Measurements from ENCODE around the gene CLIC6.

GRCh38 chr21:34670962-34671348, 2.2 kb downstream of the CLIC6 start:
- no peak for TF ChIP-seq TAF1 (IDR thresholded peaks at IDR 0.05; ENCODE audit: low read depth)
- no peak for TF ChIP-seq EP300 (IDR thresholded peaks at IDR 0.05; ENCODE audit: borderline replicate concordance)
- no peak for TF ChIP-seq TCF12 (IDR thresholded peaks at IDR 0.05; ENCODE audit: low read depth)
- no peak for TF ChIP-seq FOXM1 (IDR thresholded peaks at IDR 0.05; ENCODE audit: borderline replicate concordance, low read depth)
- no peak for TF ChIP-seq YY1 (IDR thresholded peaks at IDR 0.05; ENCODE audit: low read depth)
- TF ChIP-seq ZBTB7A (IDR thresholded peaks at IDR 0.05; ENCODE audit: low read depth): no peak
- TF ChIP-seq NFIC (IDR thresholded peaks at IDR 0.05): no peak
